Stomach (tissue), 9 donors: Measurements from ENCODE around the gene LHFPL3. TPM values are rescaled to one million over a fixed set of nuclear protein-coding genes. Genes with fewer than 3 reads are reported as not detected.

ENCODE experiments used
- DNase-seq, 2 donors: peaks; one replicate each; pipeline versions ENCODE4 v3.0.0 to v3.0.0-alpha.2; 2013 to 2019
- H3K27ac ChIP-seq, 5 donors: fragments of 200-600 bp in 4 of 5; sonication (generic) in 4 of 5; one replicate each; pipeline ENCODE4 v1.5.1; 2013 to 2019; ENCODE audit warnings: mild to moderate bottlenecking in 1 of 5, moderate library complexity in 1 of 5
- H3K27me3 ChIP-seq, 3 donors: fragments of 200-600 bp; sonication (generic); one replicate each; pipeline ENCODE4 v1.5.1; 2017 to 2019; ENCODE audit warnings: mixed run types in 1 of 3
- H3K36me3 ChIP-seq, 4 donors: fragments of 200-600 bp; sonication (generic); 1 replicate in 3 of 4; 2 replicates in 1 of 4; pipeline ENCODE4 v1.5.1; 2016 to 2019
- H3K4me1 ChIP-seq, 4 donors: fragments of 200-600 bp; sonication (generic); one replicate each; pipeline ENCODE4 v1.5.1; 2016 to 2019
- H3K4me3 ChIP-seq, 4 donors: fragments of 200-600 bp; sonication (generic) in 3 of 4; one replicate each; pipeline ENCODE4 v1.5.1; 2016 to 2019; ENCODE audit warnings: mild to moderate bottlenecking in 1 of 4
- H3K9me3 ChIP-seq, 4 donors: fragments of 200-600 bp; sonication (generic); one replicate each; pipeline ENCODE4 v1.5.1; 2016 to 2019
- EP300 ChIP-seq: sonication (generic); formaldehyde crosslinking; IDR thresholded peaks from one replicate; pipeline ENCODE4 v1.6.1; 2017; ENCODE audit warnings: antibody characterized with exemption
- POLR2A ChIP-seq, 4 donors: fragments of 450-650 bp; IDR thresholded peaks; one replicate each; pipeline ENCODE4 v1.6.1; 2016; ENCODE audit warnings: antibody characterized with exemption in 4 of 4, control low read depth in 2 of 4, mild to moderate bottlenecking in 1 of 4, moderate library complexity in 1 of 4
- POLR2AphosphoS5 ChIP-seq, 3 donors: sonication (generic); formaldehyde crosslinking; IDR thresholded peaks; one replicate each; pipeline ENCODE4 v1.6.1; 2016; ENCODE audit warnings: antibody characterized with exemption in 3 of 3
- WGBS, 5 donors: extraction: QIAGEN DNeasy Blood & Tissue Kit in 3 of 5; methylation state at CpG; one replicate each; pipeline versions ENCODE4 v1.1.5 to v1.1.7; 2013 to 2018; 5-methylcytosine and 5-hydroxymethylcytosine counted together
- intact Hi-C: fragments of 100-400 bp; cut with DNase I; formaldehyde crosslinking; loops from one replicate; pipeline ENCODE4 v1.15.1; 2023; ENCODE audit warnings: low total_unique reads
- polyA plus RNA-seq, 3 donors: library from polyadenylated mRNA; stranded (reverse); fragments of 200-250 nt; gene quantifications; one replicate each; pipeline ENCODE4 v1.2.3, GENCODE V29; 2013
- total RNA-seq, 5 donors: library from RNA; depleted of rRNA; stranded (reverse); fragments of >200 nt; gene quantifications; one replicate each; pipeline versions ENCODE4 v1.1.0 to v1.2.3, GENCODE V29; 2014 to 2016
- TF ChIP-seq, protein P1 (sequence below), 7 experiments: fragments of 450-650 bp in 4 of 7; fragments of 200-600 bp in 3 of 7; sonication (generic) in 3 of 7; IDR thresholded peaks; one replicate each; pipeline ENCODE4 v1.5.1; 2016 to 2019; ENCODE audit warnings: antibody characterized with exemption in 7 of 7, control low read depth in 2 of 7, mild to moderate bottlenecking in 1 of 7
- donor health status: healthy with polysubstance abuse.
- donor health status: Bipolar disorder and iron deficiency.
- donor health status: healthy.

The LHFPL3 gene
- total and polyA plus RNA-seq, 8 donors = 0.55 TPM; not detected in 7

DNA sequence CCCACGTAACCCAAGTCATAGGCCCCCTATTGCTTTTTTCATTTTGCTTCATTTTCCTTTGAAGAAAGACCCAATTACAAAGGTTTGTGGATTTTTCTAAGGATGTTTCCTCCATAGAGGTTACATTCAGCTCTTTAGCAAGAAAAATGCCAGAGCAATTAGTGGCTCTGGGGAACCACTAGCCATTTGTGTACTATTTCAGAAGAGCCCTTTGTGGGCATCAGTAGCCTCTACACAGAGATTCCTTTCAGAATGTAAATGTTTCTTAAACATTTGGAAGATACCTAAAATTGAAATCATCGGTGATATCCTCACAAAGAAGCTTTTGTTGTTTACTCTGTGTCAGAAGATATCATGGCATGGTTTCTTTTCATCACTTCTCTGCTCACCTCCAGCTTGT is 394.6 kb downstream of the LHFPL3 start:
- Histone ChIP-seq H3K9me3 (no peaks in the 10 kb centered on the region), H3K27ac (no peak overlapping the region), H3K36me3 (no peaks in the 10 kb centered on the region), H3K4me3 (no peak overlapping the region), H3K27me3 (no peaks in the 10 kb centered on the region), H3K4me1 (no peaks in the 10 kb centered on the region)
- intact Hi-C loops = no loop called here
- TF ChIP-seq EP300 (no peak), POLR2AphosphoS5 (IDR thresholded peaks at IDR 0.05) (no peak), POLR2A (IDR thresholded peaks at IDR 0.05) (no peak)
- TF ChIP-seq, protein P1, sequence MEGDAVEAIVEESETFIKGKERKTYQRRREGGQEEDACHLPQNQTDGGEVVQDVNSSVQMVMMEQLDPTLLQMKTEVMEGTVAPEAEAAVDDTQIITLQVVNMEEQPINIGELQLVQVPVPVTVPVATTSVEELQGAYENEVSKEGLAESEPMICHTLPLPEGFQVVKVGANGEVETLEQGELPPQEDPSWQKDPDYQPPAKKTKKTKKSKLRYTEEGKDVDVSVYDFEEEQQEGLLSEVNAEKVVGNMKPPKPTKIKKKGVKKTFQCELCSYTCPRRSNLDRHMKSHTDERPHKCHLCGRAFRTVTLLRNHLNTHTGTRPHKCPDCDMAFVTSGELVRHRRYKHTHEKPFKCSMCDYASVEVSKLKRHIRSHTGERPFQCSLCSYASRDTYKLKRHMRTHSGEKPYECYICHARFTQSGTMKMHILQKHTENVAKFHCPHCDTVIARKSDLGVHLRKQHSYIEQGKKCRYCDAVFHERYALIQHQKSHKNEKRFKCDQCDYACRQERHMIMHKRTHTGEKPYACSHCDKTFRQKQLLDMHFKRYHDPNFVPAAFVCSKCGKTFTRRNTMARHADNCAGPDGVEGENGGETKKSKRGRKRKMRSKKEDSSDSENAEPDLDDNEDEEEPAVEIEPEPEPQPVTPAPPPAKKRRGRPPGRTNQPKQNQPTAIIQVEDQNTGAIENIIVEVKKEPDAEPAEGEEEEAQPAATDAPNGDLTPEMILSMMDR (IDR thresholded peaks at IDR 0.05) = no peak
- 66 to 79% (median 75%) methylated on average over 2 of the region's 2 CpGs for WGBS, 5 donors
- DNase-seq = no peak

DNA sequence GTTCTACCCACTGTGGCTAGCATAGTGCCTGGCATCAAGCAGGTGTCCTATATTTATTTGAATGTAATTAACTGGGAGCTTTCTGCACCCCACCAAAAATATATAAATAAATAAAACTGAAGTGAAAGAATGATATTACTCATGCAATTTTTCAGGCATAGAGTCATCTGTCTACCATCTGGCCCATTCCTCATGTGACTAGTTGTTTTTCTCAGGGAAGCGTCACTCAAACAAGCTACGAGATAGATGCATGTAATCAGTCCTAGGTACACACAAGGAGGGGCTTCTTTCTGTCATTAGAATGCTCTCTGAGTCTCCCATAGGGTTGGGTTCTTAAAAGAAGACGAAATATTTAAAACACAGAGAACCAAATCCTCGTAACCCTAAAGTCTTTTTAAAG is 430.1 kb downstream of the LHFPL3 start:
- Histone ChIP-seq H3K9me3 (peaks cover 0 to 5% (median 0%) of the 10 kb centered on the region in 4 donors), H3K4me1 (no peaks in the 10 kb centered on the region), H3K4me3 (no peak overlapping the region), H3K27ac (no peak overlapping the region), H3K27me3 (no peaks in the 10 kb centered on the region), H3K36me3 (no peaks in the 10 kb centered on the region)
- intact Hi-C loops = no loop called here
- DNase-seq = no peak
- TF ChIP-seq POLR2A (IDR thresholded peaks at IDR 0.05) = no peak
- TF ChIP-seq POLR2AphosphoS5 (IDR thresholded peaks at IDR 0.05) = no peak
- TF ChIP-seq EP300 = no peak
- TF ChIP-seq, protein P1 (IDR thresholded peaks at IDR 0.05) = no peak
- 56 to 66% (median 56%) methylated on average over 4 of the region's 4 CpGs for WGBS, 5 donors

DNA sequence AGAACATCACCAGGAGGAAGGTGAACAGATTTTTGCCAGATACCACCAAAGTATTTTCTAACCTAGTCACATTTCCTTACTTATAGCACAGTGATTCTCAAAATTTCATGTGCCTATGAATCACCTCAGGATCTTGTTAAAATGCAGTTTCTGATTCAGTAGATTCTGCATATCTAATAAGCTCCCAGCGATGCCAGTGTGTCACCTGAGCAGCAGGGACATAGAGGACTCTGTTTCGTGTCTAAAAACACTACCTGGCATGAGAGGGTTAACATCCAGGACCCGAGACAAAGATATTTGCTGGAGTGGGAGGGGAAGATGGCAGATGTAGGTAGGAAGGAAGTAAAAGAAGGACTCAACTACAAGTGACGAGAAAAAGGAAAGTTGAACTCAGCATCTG is 433.5 kb downstream of the LHFPL3 start:
- TF ChIP-seq POLR2A (IDR thresholded peaks at IDR 0.05) (no peak), POLR2AphosphoS5 (IDR thresholded peaks at IDR 0.05) (no peak), EP300 (no peak)
- TF ChIP-seq, protein P1 (IDR thresholded peaks at IDR 0.05) = no peak
- 38 to 60% (median 50%) methylated on average over 4 of the region's 4 CpGs for WGBS, 5 donors
- no peaks in the 10 kb centered on the region for H3K27me3 ChIP-seq
- H3K4me3 ChIP-seq = no peak overlapping the region
- intact Hi-C loops = no loop called here
- no peak overlapping the region for H3K27ac ChIP-seq
- H3K9me3 ChIP-seq = no peaks in the 10 kb centered on the region
- no peaks in the 10 kb centered on the region for H3K36me3 ChIP-seq
- no peaks in the 10 kb centered on the region for H3K4me1 ChIP-seq
- DNase-seq = no peak

DNA sequence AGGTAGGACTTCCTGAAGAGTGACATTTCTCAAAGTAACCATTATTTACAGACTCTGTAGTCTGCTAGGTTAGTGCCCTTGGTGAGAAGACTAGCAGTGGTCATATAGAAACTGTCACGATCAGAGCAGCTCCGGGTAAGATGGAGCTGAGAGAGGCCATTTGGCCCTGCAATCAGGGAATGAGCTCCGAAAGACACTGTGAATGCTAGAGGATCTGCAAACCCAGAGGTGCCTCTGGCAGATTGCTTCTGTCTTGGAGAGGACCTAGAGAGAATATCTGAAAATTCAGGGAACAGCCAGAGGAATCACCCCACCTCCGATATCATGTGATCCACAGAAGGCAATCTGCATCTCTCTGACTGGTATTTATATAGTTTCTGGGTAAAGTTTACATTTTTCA is 438.7 kb downstream of the LHFPL3 start:
- no peak overlapping the region for H3K4me3 ChIP-seq
- H3K27me3 ChIP-seq = no peaks in the 10 kb centered on the region
- no peaks in the 10 kb centered on the region for H3K4me1 ChIP-seq
- H3K9me3 ChIP-seq = no peaks in the 10 kb centered on the region
- no peaks in the 10 kb centered on the region for H3K36me3 ChIP-seq
- no peak for TF ChIP-seq POLR2AphosphoS5 (IDR thresholded peaks at IDR 0.05)
- no peak for TF ChIP-seq POLR2A (IDR thresholded peaks at IDR 0.05)
- TF ChIP-seq EP300 = no peak
- TF ChIP-seq, protein P1 (IDR thresholded peaks at IDR 0.05) = no peak
- WGBS, 5 donors = 64 to 69% (median 67%) methylated on average over 4 of the region's 4 CpGs
- intact Hi-C loops = no loop called here
- no peak overlapping the region for H3K27ac ChIP-seq
- no peak for DNase-seq
